GM12872 (cell line): ENCODE measurements around the gene LMO1.

Experiments used
- CTCF ChIP-seq: IDR thresholded peaks from 3 replicates; pipeline ENCODE4 v1.5.1; 2011; ENCODE audit warnings: low read depth, mild to moderate bottlenecking, low read length, moderate library complexity; ENCODE audit not compliant: insufficient read depth

Gene LMO1

GRCh38 chr11:8217136-8217535, 46.5 kb downstream of the LMO1 start:
- TF ChIP-seq CTCF: no peak

DNA sequence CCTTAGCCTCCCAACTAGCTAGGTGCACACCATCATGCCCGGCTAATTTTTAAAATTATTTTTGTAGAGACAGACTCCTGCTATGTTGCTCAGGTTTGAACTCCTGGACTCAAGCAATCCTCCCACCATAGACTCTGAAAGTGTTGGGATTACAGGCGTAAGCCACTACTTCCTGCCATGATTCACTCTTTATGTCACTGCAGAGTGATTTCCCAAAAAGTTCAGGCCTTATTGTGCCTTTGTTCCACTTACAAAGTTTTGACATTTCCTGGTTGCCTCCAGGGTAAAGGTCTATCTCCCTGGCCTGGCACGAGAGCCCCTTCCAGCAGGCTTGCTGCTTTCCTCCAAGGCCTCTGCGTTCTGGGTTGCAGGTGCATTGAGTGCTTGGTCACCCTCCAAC, 50.3 kb downstream of the LMO1 start:
- TF ChIP-seq CTCF: no peak

DNA sequence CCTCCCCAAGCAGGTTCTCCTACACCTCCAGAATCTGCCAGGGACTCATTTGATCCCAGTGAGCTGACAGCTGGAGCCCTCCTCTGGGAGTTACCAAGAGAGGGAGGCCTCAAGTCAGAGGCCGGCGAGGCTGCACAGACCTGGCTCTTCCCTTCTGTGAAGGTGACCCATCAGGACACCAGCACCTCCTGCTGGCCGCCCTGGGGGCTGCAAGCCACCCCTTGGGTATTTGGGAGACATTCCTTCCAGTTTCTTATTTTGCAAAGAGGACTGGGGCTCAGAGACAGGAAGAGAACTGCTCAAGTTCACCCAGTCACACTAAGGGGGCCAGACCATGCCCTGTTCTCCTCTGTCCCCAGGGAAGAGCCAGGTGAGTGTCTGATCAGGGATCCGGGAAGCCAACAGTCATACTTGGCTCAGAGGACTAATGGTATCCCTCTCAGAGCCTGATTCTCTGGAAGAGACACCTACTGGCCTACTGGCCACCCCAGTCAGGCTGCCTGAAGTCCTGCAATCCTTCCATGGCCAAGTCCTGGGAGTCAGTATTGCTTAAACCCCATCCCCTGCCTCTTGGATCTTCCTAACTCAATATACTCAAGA, 54.4 kb downstream of the LMO1 start:
- peak; percentile 85 for TF ChIP-seq CTCF

DNA sequence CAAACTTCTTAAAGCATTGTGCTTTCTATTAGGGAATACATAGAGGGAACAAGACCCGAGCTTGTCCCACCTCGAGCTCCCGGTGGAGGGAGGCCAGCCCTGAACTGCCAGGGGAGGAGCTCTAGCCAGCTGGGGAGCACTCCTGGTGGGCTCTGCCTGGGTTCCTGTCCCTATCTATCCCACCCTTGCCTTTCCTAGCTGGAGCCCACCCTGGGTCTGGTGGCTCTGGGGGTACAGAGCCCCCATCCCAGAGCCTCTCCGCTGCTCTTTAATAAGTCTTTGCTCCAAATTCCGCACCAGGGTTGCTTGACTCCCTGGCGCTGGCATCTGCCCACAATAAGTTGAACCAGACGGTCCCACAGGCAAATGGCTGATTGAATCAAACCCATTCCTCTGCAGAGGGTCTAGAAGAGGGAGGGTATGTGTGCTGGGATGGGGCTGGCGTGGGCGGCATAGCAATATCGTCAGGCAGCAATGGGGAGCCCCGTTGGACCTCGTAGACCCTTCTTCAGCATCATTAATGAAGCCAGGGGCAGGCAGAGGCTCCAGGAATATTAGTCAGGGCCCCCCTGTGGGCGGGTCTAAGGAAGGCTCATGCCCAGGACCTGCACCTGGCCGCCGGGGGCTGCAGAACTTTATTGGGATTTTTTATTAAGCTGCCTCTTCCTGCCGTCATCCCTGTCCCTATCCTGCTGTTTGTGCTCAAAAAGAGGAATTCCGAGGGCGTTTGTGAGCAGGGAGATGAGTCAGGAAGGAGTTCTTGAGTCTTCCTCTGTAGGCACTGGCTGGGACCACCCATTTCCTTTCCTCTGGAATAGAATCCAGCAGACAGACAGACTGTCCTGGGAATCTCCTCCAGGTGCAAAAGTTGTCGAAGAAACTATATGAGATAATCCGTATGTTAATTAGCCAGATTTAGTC, 56.3 kb downstream of the LMO1 start:
- TF ChIP-seq CTCF: no peak

DNA sequence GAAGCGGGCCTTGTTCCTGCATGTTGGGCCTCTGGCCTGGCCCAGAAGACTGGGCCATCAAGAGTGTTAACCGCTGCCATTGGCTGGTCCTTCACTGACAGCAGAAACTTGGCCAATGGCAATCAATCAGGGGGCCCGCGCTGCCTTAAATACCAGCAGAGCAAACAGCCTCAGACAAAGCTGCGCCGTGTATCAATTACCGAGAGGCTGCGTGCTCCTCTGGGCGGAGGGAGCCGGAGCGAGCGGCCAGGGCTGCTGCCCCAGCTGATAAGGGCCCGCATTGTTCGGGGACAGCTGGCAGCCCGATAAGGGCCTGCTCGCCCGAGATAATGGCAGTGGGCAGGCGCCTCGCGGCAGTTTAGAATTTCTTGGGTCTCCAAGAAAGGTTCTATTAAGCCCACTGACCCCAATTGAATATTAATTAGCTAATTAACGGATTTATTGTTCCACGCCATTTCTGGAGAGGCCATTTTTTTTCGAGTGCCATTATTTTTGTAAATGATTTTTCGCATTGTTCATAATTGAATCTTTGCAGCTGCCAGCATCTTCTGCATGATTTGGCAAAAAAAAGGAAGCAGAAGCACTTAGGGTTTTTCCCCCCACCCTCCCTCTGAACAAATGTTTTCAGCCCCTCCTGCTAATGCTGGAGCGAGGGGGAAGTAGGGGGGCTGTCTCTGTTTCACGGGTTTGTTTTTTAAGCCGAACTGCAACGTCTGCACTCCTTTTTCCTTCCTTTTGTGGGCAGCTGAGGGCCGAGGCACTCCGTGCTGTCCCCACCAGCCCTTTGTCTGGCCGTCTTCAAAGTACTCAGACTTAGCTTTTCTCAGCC, 57.2 kb downstream of the LMO1 start:
- no peak for TF ChIP-seq CTCF

- no peak for TF ChIP-seq CTCF
These were observed 58.1 kb downstream of the LMO1 start for GRCh38 chr11:8205566-8205965.

DNA sequence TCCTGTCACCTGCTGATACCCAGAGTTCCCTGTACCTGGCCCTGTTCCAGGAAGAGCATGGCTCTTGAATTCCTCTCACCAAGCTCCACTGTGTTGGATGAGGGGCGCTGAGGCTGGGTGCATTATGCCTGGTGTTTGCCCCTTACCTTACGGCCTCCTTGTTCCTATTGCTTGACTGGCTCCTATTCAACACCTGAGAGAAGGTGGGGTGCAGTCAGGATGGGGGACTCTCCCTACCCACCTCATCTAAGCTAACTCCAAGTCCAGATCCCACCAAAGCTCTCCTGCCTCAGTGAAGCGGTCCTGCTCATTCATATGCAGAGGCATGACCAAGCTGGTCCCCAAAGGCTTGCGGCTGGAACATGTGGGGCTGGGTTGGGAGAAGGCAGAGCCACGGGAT, 59.1 kb downstream of the LMO1 start:
- TF ChIP-seq CTCF: no peak
